Superior temporal gyrus (tissue), 1 donor: ENCODE measurements around the gene MYL9.
"Not testable (repeated sequence)": the region's sequence is repeated elsewhere in the genome, so short reads cannot be mapped to it uniquely, and the experiment has no call there.

Source experiments
- DNase-seq: peaks from one replicate; pipeline ENCODE4 v3.0.0-alpha.2; 2016; ENCODE audit errors: extremely low spot score

MYL9 gene

GRCh38 chr20:36541227-36541767 is at the start of gene MYL9:
Gene MYL9 (plus strand): TSS chr20:36541519. CDS start chr20:36544885, 3,366 bp downstream.
- DNase-seq = no peak

DNA sequence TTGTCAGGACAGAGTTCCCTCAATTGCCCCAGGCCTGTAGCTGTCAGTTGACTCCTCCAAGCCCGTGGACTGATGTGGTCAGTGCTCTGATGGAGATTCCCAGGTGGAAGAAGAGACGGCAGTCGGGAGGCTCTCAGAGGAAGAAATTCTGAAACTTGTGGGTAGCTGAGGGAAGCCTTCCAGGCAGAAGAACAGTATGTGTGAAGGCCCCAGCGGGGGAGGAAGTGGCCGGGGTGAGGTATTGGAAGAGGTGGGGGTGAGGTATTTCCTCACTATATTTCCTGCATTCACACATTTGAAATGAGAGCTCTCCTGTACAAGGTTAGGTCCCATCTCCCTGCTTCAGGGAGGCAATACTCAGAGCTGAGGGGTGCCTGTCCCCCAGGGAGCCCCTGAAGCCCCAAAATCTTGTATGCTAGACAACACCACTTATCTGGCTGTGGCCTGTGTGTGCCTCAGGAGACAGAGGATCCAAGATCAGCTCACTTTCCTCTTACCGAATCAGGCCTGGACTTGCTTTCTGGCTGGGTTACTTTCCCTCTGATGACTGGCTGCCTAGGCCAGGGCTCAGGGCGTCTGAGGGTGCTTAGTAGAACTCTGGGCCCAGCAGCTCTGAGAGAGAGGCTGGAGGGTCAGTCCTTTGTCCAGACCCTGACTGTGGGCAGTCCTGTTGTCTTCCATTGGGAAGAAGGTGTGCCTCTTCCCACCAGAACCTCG is 49.3 kb upstream of the MYL9 start:
- no peak for DNase-seq

- DNase-seq = no peak
Measured at GRCh38 chr20:36493051-36493800, 48.1 kb upstream of the MYL9 start.

- peak; percentile 50 for DNase-seq
Measured at GRCh38 chr20:36493801-36494114, 47.6 kb upstream of the MYL9 start.

DNA sequence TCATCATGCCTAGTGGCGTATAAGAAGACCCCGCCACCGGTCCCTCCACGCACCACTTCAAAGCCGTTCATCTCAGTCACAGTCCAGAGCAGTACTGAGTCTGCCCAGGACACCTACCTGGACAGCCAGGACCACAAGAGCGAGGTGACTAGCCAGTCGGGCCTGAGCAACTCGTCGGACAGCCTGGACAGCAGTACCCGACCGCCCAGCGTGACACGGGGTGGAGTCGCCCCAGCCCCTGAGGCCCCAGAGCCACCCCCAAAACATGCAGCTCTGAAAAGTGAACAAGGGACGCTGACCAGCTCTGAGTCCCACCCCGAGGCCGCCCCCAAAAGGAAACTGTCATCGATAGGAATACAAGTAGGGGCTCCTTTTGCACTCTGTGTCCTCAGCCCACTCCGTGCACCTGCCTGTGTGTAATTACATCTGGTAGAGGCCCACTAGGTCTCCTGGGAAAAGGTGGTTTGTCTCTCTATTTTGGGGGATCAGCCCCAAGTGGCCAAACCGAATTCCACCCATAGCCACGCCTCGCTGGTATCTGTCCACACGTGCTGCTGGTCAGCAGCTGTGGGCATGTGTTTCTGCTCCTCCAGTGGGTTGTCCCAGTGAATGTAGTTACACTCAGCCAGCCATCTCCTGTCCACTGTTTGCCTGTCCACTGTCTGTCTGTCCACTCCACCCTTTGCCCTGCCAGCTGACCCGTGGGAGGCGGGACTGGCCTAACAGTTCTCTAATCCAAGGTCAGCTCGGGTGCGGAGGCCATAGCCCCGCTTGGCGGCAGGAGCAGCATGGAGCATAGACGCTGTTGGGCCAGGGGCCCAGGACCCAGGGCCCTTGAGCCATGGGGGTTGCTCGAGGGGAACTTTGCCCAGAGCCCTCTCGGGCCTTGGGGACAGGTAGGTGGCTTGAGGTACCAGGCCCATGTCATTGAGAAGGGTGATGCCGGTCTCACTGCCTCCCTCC is 44.3 kb upstream of the MYL9 start:
- no peak for DNase-seq

DNA sequence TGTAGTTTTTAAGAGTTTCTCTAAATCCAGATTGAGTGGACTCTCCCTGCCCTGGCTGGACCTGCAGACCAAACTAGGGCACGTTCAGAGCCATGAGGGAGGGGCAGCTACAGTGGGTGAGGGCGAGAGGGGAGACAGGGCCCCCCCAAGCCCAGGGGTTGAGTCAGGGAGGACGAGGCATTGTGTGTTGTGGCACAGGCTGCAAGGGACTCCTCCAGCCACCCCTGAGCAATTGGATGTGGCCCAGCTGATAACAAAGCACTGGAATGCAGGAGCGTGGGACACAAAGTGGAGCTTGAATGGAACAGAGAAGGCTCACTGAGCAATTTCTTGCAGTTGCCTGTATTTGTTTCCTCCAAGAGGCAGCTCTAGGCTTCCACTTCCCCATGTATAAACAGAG is 43.5 kb upstream of the MYL9 start:
- DNase-seq = no peak

DNA sequence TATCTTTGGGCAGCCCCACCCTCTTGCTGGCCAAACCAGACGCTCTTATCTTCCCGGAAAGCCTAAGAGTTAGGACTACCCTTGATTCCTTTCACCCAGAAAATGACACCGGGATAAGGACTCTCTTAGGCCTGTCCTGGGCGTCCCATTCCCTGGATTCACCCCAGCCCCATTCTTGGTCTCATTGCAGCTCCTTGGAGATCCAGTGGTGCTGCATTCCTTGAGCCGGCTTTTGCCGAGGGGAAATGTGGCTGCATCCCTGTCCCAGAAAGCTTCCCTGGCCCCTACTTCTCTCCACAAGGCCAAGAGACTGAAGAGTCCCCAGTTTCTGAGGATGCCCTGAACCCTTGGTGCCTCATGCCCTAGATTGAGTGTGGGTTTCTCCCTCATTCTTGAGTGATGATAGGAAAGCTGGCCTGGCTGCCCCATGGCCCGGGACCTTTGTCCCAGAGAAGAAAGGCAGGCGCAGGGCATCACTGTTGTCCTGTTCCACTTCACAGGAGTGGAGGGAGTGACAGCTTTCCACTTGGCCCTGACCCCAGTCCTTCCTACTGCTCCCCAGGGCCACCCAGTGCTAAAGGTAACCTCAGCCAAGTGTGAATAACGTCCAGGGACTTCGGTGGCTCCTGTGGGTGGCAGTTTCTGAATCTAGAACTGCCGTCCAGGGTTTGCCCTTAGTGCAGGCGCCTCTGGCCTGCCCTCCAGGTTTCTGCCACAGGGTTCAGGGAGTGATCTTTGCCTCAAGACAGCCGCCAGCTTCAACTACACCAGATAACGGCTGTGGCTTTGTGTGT is 42.7 kb upstream of the MYL9 start:
- no peak for DNase-seq

DNA sequence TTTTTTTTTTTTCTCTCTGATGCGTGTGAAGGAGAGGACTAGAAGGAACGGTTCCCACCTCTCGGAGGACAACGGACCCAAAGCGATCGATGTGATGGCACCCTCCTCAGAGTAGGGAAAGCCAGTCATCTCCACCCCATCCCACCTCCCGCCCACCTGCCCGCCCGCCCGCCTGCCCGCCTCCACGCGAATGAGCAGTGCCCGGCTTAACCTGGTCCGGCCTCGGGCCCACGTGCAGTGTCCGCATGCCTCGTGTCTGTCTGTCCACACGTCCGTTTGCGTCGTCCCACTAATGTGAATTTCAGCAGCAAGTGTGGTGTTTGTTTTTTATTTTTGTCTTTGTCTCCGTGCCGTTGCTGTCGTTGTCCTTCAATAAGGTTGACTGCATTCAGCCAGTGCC is 42.1 kb upstream of the MYL9 start:
- DNase-seq = no peak

- no peak for DNase-seq
Measured at GRCh38 chr20:36499723-36500501, 41.4 kb upstream of the MYL9 start.

- DNase-seq = no peak
Measured at GRCh38 chr20:36501367-36502006, 39.8 kb upstream of the MYL9 start.

- DNase-seq = no peak
Measured at GRCh38 chr20:36504295-36504694, 37.0 kb upstream of the MYL9 start.

GRCh38 chr20:36506253-36506652 is 35.1 kb upstream of the MYL9 start:
- DNase-seq = no peak

GRCh38 chr20:36507746-36508145 is 33.6 kb upstream of the MYL9 start:
- no peak for DNase-seq

GRCh38 chr20:36519012-36519719 is 22.2 kb upstream of the MYL9 start:
- no peak for DNase-seq

DNA sequence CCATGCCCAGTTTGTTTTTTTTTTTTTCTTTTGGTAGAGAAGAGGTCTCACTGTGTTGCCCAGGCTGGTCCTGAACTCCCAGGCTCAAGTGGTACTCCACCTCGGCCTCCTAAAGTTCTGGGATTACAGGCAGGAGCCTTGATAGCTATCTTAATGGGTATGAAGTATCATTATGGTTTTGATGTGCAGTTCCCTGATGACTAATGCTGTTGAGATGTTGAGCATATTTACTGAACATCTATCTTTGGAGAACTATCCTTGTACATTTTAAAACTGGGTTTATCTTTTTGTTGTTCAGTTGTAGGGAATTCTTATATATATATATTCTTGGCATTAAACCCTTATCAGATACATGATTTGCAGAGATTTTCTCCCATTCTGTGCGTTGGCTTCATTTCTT is 21.4 kb upstream of the MYL9 start:
- DNase-seq = no peak

DNA sequence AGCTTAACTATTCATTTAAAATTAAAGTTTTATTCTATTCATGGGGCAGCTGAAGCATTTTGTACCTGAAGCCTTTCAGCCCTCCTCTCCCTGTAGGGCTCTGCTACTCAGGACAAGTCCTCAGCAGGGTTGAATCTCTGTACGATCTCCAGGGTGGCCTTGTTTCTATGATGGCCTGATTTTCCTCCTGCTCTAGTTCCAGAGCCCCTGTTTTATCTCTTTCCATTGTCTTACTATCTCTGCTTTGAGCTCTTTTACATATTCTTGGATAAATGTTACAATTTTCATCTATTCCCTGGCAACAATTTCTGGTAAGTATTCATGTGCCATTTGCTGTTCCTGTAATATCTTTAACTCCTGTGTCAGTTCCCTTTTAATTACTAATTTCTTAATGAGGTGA is 19.8 kb upstream of the MYL9 start:
- no peak for DNase-seq

GRCh38 chr20:36522412-36522811 is 18.9 kb upstream of the MYL9 start:
- DNase-seq = not testable (repeated sequence)

DNA sequence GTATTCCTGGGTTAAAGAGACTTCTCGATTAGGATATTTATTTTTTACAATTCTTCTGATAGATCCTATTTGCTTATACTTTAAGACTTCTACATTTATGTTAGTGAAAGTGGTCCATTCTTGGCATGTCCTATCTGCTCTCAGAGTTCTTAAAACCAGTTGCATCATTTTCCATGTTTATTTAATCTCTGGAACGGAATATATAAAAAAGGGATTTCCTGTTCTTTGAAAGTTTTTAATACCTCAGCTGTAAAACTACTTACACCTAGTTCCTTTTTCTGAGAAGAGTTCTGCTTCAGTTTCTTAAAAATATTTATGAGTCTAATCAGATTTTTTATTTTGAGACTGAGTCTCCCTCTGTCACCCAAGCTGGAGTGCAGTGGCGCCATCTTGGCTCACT is 18.0 kb upstream of the MYL9 start:
- no peak for DNase-seq

- DNase-seq = no peak
Measured at GRCh38 chr20:36525620-36526365, 15.5 kb upstream of the MYL9 start.
